Astrocyte (in vitro differentiated cells and primary cell): ENCODE data around the gene GRIK3.

Experiments
- CTCF ChIP-seq: IDR thresholded peaks from 2 replicates; pipeline ENCODE4 v1.5.1; 2011; ENCODE audit warnings: low read depth, mild to moderate bottlenecking, inconsistent platforms, low read length, moderate library complexity; ENCODE audit not compliant: insufficient read depth
- EZH2 ChIP-seq: IDR thresholded peaks from 2 replicates; pipeline ENCODE4 v1.6.1; 2012; ENCODE audit warnings: mild to moderate bottlenecking, low read length, inconsistent platforms; ENCODE audit not compliant: insufficient read depth

- no peak for TF ChIP-seq CTCF
- no peak for TF ChIP-seq EZH2
These were observed 191.9 kb downstream of the GRIK3 start for GRCh38 chr1:36842448-36842847.
